Activated T-cell treated with anti-CD3 and anti-CD28 coated beads, Interleukin-2, amount 50 U/mL, for 4 hours (primary cell): ENCODE data around the gene KREMEN1. TPM values are rescaled to one million over a fixed set of nuclear protein-coding genes. Genes with fewer than 3 reads are reported as not detected.

Experiments used
- ATAC-seq, 2 donors: fragments of 200-7000 bp; cut with Tn5 transposase; one replicate each; pipeline ENCODE4 v1.10.0; 2021
- DNase-seq: peaks from one replicate; pipeline ENCODE4 v3.0.0-alpha.2; 2020
- H3K27me3 Mint-ChIP-seq: one replicate; pipeline ENCODE4 v1.8.0; 2021; ENCODE audit warnings: low read depth, mixed read lengths
- H3K36me3 Mint-ChIP-seq: one replicate; pipeline ENCODE4 v1.8.0; 2022; ENCODE audit warnings: mixed read lengths; ENCODE audit not compliant: insufficient read depth
- H3K4me1 Mint-ChIP-seq: one replicate; pipeline ENCODE4 v1.8.0; 2021; ENCODE audit warnings: low read depth, mixed read lengths
- H3K4me3 Mint-ChIP-seq: one replicate; pipeline ENCODE4 v1.8.0; 2021; ENCODE audit warnings: mild to moderate bottlenecking, moderate library complexity, mixed read lengths
- H3K9me3 Mint-ChIP-seq: one replicate; pipeline ENCODE4 v1.8.0; 2021; ENCODE audit warnings: mixed read lengths
- total RNA-seq, 3 donors: library from RNA; stranded (reverse); gene quantifications; one replicate each; pipeline ENCODE4 v1.2.1, GENCODE V29; 2021

Gene KREMEN1
- total RNA-seq, 3 donors from 2014 or later: 0.03 to 0.33 (median 0.03) TPM

DNA sequence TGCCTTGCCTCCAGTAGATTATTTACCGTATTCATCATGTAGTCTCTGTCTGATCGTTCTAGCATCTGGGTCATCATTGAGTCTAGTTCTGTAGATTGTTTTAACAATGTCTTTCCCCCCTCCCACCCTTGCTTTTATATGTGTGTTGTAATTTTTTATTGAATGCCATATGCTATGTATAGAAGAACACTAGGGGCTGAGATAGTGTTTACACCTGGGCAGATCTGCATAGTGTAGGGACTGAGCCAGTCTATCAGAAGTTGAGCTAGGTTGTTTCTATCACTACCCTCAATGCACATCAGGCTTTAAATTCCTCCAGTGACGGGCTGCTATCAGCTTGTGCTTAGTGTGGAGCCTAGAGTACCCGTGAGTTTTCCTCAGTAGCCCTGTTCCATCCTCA lies 61.6 kb downstream of the KREMEN1 start:
- peaks cover 4% of the 10 kb centered on the region for H3K9me3 Mint-ChIP-seq
- peaks cover 17% of the 10 kb centered on the region for H3K27me3 Mint-ChIP-seq
- ATAC-seq (no peak), DNase-seq (no peak)
- no peaks in the 10 kb centered on the region for H3K36me3 Mint-ChIP-seq
- no peaks in the 10 kb centered on the region for H3K4me1 Mint-ChIP-seq
- H3K4me3 Mint-ChIP-seq: no peak overlapping the region

DNA sequence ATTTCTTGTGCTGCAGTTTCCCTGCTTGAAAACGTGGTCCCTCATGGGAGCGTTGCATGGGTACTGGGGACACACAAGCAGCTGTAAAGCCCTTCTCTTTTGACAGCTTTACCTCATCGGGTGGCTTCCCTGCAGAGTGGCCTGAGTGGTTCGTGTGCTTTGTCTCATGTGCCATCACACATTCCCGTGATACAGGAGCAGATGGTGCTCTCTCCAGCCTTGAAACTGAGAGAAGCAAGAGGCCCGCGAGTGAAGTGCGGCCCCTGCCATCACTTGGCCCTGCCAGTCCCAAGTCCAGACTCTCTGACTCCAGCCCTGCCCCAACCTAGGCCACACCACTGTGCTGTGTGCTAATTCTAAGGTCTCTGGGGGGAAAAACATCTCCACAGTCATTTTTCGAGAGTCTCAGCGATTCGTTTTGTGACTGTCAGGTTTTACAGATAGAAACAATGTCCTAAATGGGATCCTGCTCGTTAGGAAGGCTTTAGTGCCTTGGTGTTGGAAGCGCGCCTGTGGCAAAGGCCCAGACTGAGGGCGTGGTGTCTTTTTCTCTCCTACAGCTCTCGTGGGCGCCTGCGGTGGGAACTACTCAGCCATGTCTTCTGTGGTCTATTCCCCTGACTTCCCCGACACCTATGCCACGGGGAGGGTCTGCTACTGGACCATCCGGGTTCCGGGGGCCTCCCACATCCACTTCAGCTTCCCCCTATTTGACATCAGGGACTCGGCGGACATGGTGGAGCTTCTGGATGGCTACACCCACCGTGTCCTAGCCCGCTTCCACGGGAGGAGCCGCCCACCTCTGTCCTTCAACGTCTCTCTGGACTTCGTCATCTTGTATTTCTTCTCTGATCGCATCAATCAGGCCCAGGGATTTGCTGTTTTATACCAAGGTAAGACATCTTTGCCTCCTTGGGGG lies 64.2 kb downstream of the KREMEN1 start:
- no peaks in the 10 kb centered on the region for H3K36me3 Mint-ChIP-seq
- H3K27me3 Mint-ChIP-seq: peaks cover 20% of the 10 kb centered on the region
- DNase-seq: no peak
- no peak for ATAC-seq
- peaks cover 4% of the 10 kb centered on the region for H3K9me3 Mint-ChIP-seq
- no peaks in the 10 kb centered on the region for H3K4me1 Mint-ChIP-seq
- no peak overlapping the region for H3K4me3 Mint-ChIP-seq

DNA sequence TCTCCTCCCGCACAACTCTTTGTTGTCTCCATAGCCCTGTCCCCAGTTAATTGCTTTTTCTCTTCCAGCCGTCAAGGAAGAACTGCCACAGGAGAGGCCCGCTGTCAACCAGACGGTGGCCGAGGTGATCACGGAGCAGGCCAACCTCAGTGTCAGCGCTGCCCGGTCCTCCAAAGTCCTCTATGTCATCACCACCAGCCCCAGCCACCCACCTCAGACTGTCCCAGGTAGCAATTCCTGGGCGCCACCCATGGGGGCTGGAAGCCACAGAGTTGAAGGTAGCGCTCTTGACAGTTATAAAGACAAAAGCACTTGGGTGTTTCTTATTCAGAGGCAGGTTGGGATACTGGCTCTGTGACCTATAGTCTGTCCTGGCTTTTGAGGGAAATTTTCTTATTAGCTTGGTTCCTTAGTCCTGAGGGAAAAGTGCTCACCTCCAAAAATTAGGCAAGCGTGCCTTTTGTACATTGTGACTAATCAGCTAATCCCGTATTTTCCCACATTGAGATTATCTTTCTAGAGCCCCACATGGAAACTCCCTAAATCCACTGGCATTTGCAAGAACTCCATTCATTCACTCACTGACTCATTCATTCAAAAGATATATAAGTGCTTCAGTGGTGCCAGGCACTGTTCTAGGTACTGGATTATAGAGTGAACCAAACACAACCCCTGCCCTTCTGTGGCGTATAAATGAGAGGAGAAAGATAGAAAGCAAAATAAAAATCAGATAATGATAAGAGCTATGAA lies 65.9 kb downstream of the KREMEN1 start:
- Mint-ChIP-seq H3K36me3 (no peaks in the 10 kb centered on the region), H3K4me3 (no peak overlapping the region), H3K27me3 (peaks cover 18% of the 10 kb centered on the region), H3K9me3 (peaks cover 1% of the 10 kb centered on the region), H3K4me1 (no peaks in the 10 kb centered on the region)
- no peak for DNase-seq
- ATAC-seq: no peak

DNA sequence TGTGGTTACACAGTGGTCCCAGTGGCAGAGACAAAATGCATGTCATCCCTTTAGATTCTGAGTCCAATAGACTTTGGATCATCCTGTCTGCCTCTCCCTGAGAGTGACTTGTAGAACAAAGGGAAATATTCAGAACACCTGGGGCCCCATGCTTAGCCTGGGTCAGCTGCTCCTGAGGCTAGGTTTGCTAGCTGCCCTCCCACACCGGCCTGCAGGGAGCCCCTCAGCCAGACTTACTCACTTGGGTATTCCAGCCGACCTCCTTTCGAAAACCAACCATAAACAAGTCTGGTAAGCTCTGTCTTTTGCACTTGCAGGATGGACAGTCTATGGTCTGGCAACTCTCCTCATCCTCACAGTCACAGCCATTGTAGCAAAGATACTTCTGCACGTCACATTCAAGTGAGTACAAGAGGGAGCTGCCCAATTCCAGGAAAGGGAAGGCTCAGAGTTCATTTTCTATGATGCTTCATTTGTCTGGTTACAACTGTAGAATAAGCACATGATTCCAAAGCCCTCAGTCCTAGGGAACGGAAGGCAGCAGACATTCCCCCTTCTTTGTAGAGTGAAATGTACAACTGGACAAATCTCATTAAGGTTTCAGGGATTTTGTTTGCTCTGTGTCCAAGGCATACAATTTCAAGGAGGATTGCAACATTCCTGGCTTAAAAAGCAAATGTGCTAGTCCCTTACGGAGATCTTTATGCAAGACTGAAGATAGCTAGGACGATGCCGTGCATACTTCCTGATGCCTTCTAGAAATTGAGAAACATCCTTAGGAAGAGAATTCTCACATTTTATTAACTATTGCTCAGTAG lies 67.3 kb downstream of the KREMEN1 start:
- Mint-ChIP-seq H3K27me3 (peaks cover 9% of the 10 kb centered on the region), H3K4me1 (no peaks in the 10 kb centered on the region), H3K4me3 (no peak overlapping the region), H3K36me3 (no peaks in the 10 kb centered on the region), H3K9me3 (no peaks in the 10 kb centered on the region)
- ATAC-seq (no peak), DNase-seq (no peak)

DNA sequence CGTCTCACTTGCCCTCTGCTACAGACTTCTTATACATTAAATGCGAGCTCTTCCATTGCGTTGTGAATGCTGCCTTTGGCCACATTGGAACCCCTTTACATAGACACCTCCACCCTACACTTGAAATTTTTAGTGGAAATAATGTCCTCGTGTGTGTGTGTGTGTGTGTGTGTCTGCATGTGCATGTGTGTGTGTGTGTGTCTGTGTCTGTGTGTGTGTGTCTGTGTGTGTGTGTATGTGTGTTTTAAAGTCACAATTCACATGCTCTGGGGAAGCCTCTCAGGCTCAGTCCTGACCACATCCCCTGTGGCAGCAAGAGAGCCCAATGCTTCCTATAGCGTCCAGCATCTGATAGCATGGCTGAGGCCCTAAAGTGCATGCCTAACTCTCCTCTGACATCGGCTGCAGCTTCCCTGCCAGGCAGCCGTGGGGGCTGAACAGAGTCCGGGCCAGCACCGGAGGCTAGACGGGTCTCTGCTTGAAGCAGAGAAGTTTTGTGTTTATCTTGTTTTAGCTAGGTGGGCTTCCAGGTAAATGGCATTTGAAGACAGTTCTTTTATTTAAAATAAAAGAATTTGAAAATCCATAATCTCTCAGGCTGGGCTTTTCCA lies 68.3 kb downstream of the KREMEN1 start:
- DNase-seq (no peak), ATAC-seq (no peak)
- peaks cover 9% of the 10 kb centered on the region for H3K27me3 Mint-ChIP-seq
- H3K4me3 Mint-ChIP-seq: no peak overlapping the region
- no peaks in the 10 kb centered on the region for H3K9me3 Mint-ChIP-seq
- H3K36me3 Mint-ChIP-seq: no peaks in the 10 kb centered on the region
- H3K4me1 Mint-ChIP-seq: no peaks in the 10 kb centered on the region

DNA sequence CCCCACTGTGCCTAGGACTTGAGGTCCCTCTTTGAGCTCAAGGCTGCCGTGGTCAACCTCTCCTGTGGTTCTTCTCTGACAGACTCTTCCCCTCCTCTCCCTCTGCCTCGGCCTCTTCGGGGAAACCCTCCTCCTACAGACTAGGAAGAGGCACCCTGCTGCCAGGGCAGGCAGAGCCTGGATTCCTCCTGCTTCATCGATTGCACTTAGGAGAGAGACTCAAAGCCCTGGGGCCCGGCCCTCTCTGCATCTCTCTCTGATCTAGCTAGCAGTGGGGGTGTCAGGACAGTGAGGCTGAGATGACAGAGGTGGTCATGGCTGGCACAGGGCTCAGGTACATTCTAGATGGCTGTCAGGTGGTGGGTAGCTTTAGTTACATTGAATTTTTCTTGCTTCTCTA lies 69.3 kb downstream of the KREMEN1 start:
- H3K27me3 Mint-ChIP-seq: peaks cover 9% of the 10 kb centered on the region
- H3K9me3 Mint-ChIP-seq: no peaks in the 10 kb centered on the region
- no peaks in the 10 kb centered on the region for H3K36me3 Mint-ChIP-seq
- no peak for DNase-seq
- no peaks in the 10 kb centered on the region for H3K4me1 Mint-ChIP-seq
- no peak for ATAC-seq
- no peak overlapping the region for H3K4me3 Mint-ChIP-seq

DNA sequence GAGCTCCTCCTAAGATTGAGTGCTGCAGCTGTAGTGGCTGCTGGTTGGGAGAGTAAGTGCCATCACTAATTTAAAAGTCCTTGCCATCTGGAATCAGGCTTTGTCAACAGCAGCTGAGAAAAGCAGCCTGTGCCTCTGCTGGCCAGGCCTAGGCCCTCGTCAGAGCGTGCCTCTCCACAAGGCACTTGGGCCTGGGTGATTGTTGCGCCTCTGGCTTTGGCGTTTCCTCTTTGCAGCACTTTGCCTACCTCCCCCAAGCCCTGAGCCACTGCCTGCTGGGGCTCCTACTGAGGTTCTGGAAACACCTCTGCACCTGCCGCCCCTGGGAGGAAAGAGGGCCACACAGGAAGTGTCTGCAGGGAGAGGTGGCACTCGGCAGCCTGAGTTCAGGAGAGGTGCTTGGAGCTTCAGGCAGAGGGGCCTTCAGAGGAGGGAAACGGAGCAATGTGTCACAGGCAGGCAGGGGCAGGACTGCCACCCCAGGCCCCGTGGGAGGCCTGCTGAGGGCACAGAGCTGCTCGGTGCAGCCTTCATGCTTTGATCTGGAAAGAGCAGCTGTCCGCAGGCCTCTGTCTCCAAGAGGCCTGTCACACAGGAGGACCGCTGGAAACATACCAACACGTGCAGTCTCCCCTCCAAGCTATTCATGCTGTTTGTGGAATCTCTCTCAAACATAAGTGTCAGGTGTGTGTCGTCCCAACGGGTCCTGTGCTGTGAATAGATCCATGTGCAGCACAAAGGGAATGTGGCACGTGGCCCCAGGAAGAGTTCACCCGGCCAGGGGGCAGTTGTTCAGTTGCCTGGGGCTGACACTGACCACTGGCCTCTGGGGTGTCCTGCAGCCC lies 71.3 kb downstream of the KREMEN1 start:
- ATAC-seq (no peak), DNase-seq (no peak)
- Mint-ChIP-seq H3K27me3 (peaks cover 12% of the 10 kb centered on the region), H3K9me3 (no peaks in the 10 kb centered on the region), H3K4me1 (no peaks in the 10 kb centered on the region), H3K4me3 (no peak overlapping the region), H3K36me3 (no peaks in the 10 kb centered on the region)

DNA sequence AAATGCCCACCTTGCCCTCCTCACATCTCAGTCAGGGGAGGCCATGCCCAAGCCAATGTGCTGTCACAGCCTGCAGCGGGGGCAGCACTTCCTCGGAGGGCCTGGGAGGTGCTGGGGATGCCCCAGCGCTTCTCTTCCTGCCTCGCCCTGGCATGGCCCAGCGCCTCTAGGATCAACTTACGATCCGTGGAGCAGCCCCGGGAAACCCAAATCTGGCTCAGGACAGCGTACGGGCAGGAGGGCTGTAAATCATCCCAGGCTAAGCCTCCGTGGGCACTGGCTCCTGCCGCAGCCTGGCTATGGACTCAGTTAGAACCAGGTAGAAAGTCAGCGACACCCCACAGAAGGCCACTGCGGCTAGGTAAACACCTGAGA lies 71.9 kb downstream of the KREMEN1 start:
- Mint-ChIP-seq H3K9me3 (no peaks in the 10 kb centered on the region), H3K4me3 (no peak overlapping the region), H3K36me3 (no peaks in the 10 kb centered on the region), H3K4me1 (no peaks in the 10 kb centered on the region), H3K27me3 (peaks cover 12% of the 10 kb centered on the region)
- ATAC-seq (no peak), DNase-seq (no peak)

DNA sequence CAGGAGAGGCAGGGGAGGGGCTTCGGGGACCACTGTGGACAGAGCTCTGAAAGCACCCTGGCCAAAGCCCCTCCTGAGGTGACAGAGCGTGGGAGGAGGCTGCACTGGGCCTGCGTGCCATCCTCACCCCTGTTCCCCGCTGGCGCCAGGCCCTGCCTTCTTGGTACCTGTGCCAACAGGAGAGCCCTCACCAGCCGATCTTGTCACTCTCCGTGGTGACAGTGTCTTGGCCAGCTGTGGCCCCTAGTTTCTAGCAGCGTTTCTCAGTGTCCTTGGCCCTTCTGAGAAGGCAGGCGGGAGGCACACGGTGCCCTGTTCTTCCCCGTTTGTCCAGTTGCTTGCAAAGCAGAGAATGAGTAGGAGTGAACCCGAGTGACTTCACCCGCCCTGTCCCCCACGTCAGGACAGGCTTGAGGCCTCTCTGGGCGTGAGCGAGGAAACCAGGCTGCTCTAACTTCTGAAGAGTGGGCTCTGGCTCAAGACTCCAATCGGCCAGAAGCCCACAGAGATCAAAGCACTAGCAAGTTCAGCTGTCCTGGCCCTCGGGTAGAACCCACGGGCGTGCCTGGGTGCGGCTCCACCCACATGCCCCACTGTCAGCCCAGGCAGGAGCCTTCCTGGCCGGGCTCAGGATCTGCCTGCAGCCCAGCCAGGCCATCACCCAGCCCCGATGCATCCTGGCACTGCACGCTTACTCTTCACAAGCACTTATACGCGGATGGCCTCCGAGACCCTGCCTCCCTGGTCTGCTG lies 72.7 kb downstream of the KREMEN1 start:
- no peak for ATAC-seq
- Mint-ChIP-seq H3K36me3 (no peaks in the 10 kb centered on the region), H3K27me3 (peaks cover 12% of the 10 kb centered on the region), H3K4me3 (no peak overlapping the region), H3K4me1 (no peaks in the 10 kb centered on the region), H3K9me3 (no peaks in the 10 kb centered on the region)
- no peak for DNase-seq

DNA sequence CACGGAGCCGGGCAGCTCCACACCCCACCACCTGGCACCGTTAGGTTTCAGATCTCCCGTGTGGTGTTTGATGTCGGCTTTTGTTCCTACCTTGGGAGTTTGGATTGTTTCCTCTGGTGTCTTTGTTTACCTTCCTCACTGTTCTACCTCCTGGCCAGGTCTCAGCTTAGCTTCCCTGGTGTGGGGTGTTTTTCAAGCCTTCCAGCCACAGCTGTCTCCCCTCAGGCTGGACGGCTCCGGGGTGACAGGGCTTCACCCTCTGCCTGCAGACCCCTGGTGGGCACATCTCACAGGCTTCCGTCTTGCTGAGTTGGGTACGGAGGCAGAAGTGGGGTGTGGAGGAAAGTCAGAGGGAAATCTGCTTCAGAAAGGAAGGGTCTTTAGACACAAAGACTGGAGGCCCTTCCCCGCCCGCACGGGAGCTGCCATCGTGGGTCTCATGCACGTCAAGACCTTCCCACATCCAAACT lies 73.3 kb downstream of the KREMEN1 start:
- Mint-ChIP-seq H3K9me3 (no peaks in the 10 kb centered on the region), H3K36me3 (no peaks in the 10 kb centered on the region), H3K27me3 (peaks cover 12% of the 10 kb centered on the region), H3K4me1 (no peaks in the 10 kb centered on the region), H3K4me3 (no peak overlapping the region)
- ATAC-seq (no peak), DNase-seq (no peak)

DNA sequence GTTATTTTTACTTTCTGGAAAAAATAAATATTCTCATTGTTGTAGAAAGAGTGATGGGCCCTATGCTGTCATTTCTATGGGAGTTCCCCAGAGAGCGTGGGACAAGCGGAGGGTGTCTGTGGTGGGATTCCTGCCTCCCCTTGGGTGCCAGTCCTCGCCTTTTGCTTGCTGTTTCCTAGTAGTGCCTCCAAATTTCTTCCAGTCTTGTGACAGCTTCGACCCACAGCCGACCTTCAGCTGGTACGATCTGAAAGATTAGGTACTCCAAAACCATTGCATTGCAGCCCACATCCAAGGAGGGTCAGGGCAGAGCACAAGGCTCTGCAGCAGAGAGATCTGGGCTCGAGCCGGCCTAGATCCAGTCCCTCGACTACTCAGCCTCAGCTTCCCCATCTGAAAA lies 73.9 kb downstream of the KREMEN1 start:
- Mint-ChIP-seq H3K4me3 (no peak overlapping the region), H3K4me1 (no peaks in the 10 kb centered on the region), H3K27me3 (peaks cover 13% of the 10 kb centered on the region), H3K9me3 (no peaks in the 10 kb centered on the region), H3K36me3 (no peaks in the 10 kb centered on the region)
- DNase-seq: no peak
- no peak for ATAC-seq

DNA sequence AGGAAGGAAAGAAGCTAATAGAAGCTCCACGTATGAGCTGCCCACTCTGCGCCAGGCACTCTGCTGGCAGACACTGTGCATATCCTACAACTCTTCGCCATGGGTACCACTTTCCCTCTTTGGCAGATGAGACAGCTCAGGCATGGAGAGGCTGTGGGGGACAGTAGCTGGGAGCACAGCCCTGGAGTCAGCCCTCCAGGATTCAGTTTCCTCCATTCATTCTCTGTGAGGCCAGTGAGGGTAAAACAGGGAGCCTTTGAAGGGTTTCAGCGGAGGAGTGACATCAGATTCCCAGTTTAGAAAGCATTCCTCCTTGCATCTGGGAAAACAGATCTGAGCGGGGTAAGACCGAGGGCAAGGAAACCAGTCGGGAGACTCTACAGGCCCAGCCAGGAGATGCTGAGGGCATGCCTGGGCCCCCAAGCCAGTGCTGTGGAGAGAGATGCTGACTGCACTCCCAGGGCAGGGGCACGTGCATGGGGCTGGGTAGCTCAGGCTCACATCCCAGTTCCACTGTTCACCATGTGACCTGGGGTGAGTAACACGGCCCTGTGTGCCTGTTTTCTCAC lies 74.6 kb downstream of the KREMEN1 start:
- no peaks in the 10 kb centered on the region for H3K4me1 Mint-ChIP-seq
- no peaks in the 10 kb centered on the region for H3K9me3 Mint-ChIP-seq
- DNase-seq (no peak), ATAC-seq (no peak)
- H3K27me3 Mint-ChIP-seq: peaks cover 13% of the 10 kb centered on the region
- H3K4me3 Mint-ChIP-seq: no peak overlapping the region
- H3K36me3 Mint-ChIP-seq: no peaks in the 10 kb centered on the region
